ENCODE results near the gene ABCA2. TPM values are rescaled to one million over a fixed set of nuclear protein-coding genes. Genes with fewer than 3 reads are reported as not detected.

Gene ABCA2
- total RNA-seq, 1 experiment from 2014 or later: 27.0 TPM

GRCh38 chr9:137070201-137070905, 42.3 kb upstream of the ABCA2 start, which contains the start of gene SAPCD2:
Gene SAPCD2, minus strand, starts transcription at chr9:137070557. Its CDS starts 97 bp downstream, at chr9:137070460.
- BruUV-seq (replicated peaks): no TSS peak
- TF ChIP-seq POLR2AphosphoS5 (IDR thresholded peaks at IDR 0.05; ENCODE audit: low read depth, low read length): no peak
- TF ChIP-seq CTCF (IDR thresholded peaks at IDR 0.05): no peak
- no peak for TF ChIP-seq TCF7L2 (IDR thresholded peaks at IDR 0.05; ENCODE audit: low read depth, low read length)
- TF ChIP-seq SIN3A (IDR thresholded peaks at IDR 0.05; ENCODE audit: borderline replicate concordance, insufficient read depth, low read depth, low read length): no peak
- TF ChIP-seq REST (IDR thresholded peaks at IDR 0.05; ENCODE audit: insufficient read depth in 1 of 2, low read depth in 2 of 2, low read length in 1 of 2): no peak
- in situ Hi-C loops (cut with HindIII; ENCODE audit: low pct_unique_long_range_greater_than_20kb, low sequenced_read_pairs): no loop called here
- ChIA-PET POLR2A (interaction anchor here (0.6 kb wide), 1 partner anchor 369 kb away, joined by 8 read pairs; no protein-coding TSS in a partner anchor), CTCF (interaction anchor here (0.6 to 1.0 kb wide), 2 partner anchors 13 to 194 kb away, joined by 3 to 4 read pairs; no protein-coding TSS in a partner anchor)
- Histone ChIP-seq H3K27ac (ENCODE audit: low read length) (peak within 1 kb of the TSS; percentile 66), H3K27me3 (ENCODE audit: control insufficient read depth, insufficient read depth, low read length) (no peaks in the 10 kb centered on the region), H3K4me1 (ENCODE audit: control insufficient read depth, insufficient read depth, low read length) (peaks cover 2% of the 10 kb centered on the region; the same call in 1 of the 2 replicates), H3K36me3 (ENCODE audit: control insufficient read depth, insufficient read depth, low read length) (no peaks in the 10 kb centered on the region; the same call in 1 of the 2 replicates), H3K4me3 (ENCODE audit: low read depth in 2 of 2, low read length in 2 of 2) (peak within 1 kb of the TSS; percentile 53), H3K9me3 (ENCODE audit: control insufficient read depth, insufficient read depth, low read depth, low read length) (no peaks in the 10 kb centered on the region)
- intact Hi-C loops (cut with micrococcal nuclease; ENCODE audit: unreplicated experiment): no loop called here
- DNase-seq (ENCODE audit: low read depth, low spot score) (no peak), ATAC-seq (peak; percentile 89)

- TF ChIP-seq POLR2AphosphoS5 (IDR thresholded peaks at IDR 0.05; ENCODE audit: low read depth, low read length) (no peak), TCF7L2 (IDR thresholded peaks at IDR 0.05; ENCODE audit: low read depth, low read length) (no peak), SIN3A (IDR thresholded peaks at IDR 0.05; ENCODE audit: borderline replicate concordance, insufficient read depth, low read depth, low read length) (no peak), REST (IDR thresholded peaks at IDR 0.05; ENCODE audit: insufficient read depth in 1 of 2, low read depth in 2 of 2, low read length in 1 of 2) (no peak), CTCF (IDR thresholded peaks at IDR 0.05) (no peak)
- in situ Hi-C loops (cut with HindIII; ENCODE audit: low pct_unique_long_range_greater_than_20kb, low sequenced_read_pairs) (no loop called here), intact Hi-C loops (cut with micrococcal nuclease; ENCODE audit: unreplicated experiment) (no loop called here)
- H3K4me1 ChIP-seq (ENCODE audit: control insufficient read depth, insufficient read depth, low read length): peaks cover 2% of the 10 kb centered on the region; the same call in 1 of the 2 replicates
- H3K27ac ChIP-seq (ENCODE audit: low read length): no peak overlapping the region
- H3K36me3 ChIP-seq (ENCODE audit: control insufficient read depth, insufficient read depth, low read length): no peaks in the 10 kb centered on the region; the same call in 1 of the 2 replicates
- ATAC-seq: no peak
- H3K4me3 ChIP-seq (ENCODE audit: low read depth in 2 of 2, low read length in 2 of 2): peak overlapping the region; percentile 34 to 53
- DNase-seq (ENCODE audit: low read depth, low spot score): no peak
- no TSS peak for BruUV-seq (replicated peaks)
- H3K27me3 ChIP-seq (ENCODE audit: control insufficient read depth, insufficient read depth, low read length): no peaks in the 10 kb centered on the region
- CTCF ChIA-PET: interaction anchor here (1.2 kb wide), 1 partner anchor 34 kb away, joined by 4 read pairs; no protein-coding TSS in a partner anchor
- POLR2A ChIA-PET: no interaction called here
- H3K9me3 ChIP-seq (ENCODE audit: control insufficient read depth, insufficient read depth, low read depth, low read length): no peaks in the 10 kb centered on the region
These were observed 41.6 kb upstream of the ABCA2 start for GRCh38 chr9:137069508-137070091.
